Mammary epithelial cell (primary cell): ENCODE measurements around the gene TECPR2.

Source experiments
- CTCF ChIP-seq, 2 donors: IDR thresholded peaks in 1 of 2; conservative IDR thresholded peaks in 1 of 2; 2 replicates each; pipeline ENCODE4 v1.5.1; 2011 to 2012; ENCODE audit warnings: inconsistent platforms in 2 of 2, low read length in 2 of 2, mild to moderate bottlenecking in 2 of 2, control low read depth in 1 of 2, low read depth in 1 of 2; ENCODE audit not compliant: insufficient read depth in 1 of 2; ENCODE audit errors: extremely low read depth in 1 of 2
- EZH2 ChIP-seq: IDR thresholded peaks from 2 replicates; pipeline ENCODE4 v1.6.1; 2012; ENCODE audit warnings: low read length, inconsistent platforms, borderline replicate concordance

- no peak for TF ChIP-seq CTCF (conservative IDR thresholded peaks at IDR 0.05 in 1 of 2, IDR thresholded peaks at IDR 0.05 in 1 of 2; ENCODE audit: extremely low read depth in 1 of 2, insufficient read depth in 1 of 2, low read depth in 1 of 2, low read length in 2 of 2)
- TF ChIP-seq EZH2, result no peak
Measured at GRCh38 chr14:102548616-102549240, 186.0 kb downstream of the TECPR2 start.
